ENCODE results near the gene CNN2.
A peak's percentile ranks its signal among the peaks of the same experiment; 100 is the strongest.
"Not testable (repeated sequence)": the region's sequence is repeated elsewhere in the genome, so short reads cannot be mapped to it uniquely, and the experiment has no call there.

The CNN2 gene

DNA sequence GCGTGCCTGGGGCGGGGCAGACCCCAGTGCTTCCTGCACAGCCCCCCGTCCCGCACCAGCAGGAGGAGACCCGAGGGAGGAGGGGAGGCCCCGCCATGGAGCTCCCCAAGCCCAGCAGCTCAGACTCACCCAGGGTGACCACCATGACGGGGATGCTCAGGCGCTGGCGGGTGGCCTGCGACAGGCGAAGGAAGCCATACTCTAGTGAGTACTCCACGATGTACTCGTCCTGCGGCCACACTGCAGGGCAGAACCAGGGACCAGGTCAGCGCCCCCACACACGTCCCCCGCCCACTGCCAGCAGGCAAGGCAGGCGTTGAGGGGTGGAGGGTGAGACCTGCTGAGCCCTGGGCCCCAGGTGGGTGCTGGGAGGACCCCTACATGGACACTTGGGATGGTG is 14.1 kb upstream of the CNN2 start:
- no peak for DNase-seq

- DNase-seq, result no peak
Measured at GRCh38 chr19:1013218-1013617, 13.2 kb upstream of the CNN2 start.

- no peak for DNase-seq
Measured at GRCh38 chr19:1014161-1015060, 12.0 kb upstream of the CNN2 start.

- no peak for DNase-seq
Measured at GRCh38 chr19:1015061-1015781, 11.2 kb upstream of the CNN2 start.

GRCh38 chr19:1015782-1016646 is 10.4 kb upstream of the CNN2 start:
- no peak for DNase-seq

GRCh38 chr19:1016647-1017114 is 9.7 kb upstream of the CNN2 start:
- peak; percentile 91 for DNase-seq

GRCh38 chr19:1017115-1017905 is 9.1 kb upstream of the CNN2 start:
- no peak for DNase-seq

DNA sequence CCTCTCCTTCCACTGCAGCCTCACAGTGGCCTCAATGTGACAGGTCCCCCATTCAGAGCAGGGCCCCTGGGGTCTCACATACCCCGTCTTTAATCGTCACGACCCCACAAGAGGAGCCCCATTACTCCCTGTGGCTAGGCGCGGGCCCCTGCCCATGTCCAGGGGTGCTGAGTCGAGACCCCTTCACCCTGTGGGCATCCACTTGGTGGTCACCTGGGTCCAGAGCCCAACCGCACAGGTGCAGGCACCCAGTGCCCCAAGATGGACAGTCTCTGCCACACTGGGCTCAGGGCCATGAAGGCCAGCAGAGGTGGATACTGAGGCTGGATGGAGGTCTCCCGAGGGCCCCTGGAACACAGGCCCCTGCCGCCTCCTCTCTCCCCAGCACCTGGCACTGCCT is 8.5 kb upstream of the CNN2 start:
- no peak for DNase-seq

GRCh38 chr19:1018393-1018792 is 8.0 kb upstream of the CNN2 start:
- no peak for DNase-seq

DNA sequence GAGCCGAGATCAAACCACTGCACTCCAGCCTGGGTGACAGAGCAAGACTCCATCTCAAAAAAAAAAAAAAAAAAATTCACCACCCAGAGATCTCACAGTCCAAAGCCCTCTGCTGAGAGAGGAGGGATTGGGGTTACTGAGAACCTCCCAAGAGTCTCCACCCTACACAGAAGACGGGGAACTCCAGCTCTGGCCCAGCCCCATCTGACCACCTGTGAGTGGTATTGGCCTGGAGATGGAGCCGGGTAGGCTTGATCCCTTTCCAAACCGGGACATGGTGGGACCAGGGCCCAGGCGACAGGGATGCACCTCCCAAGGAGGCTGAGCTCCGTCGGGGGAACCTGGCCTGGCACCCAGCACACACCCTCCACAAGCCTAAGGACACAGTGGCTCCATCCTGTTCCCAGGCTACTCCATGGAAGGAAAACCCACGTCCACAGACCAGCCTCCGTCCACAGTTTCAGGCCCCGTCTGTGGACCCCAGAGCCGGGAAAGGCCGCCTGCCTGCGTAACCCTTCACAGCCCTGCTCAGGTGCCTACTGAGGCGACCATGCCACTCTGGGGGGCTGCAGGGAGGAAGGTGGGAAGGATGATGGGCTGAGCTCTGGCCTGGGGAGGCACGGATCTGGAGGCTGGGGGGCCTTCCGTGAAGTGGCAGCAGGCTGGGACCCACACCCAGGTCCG is 7.3 kb upstream of the CNN2 start:
- no peak for DNase-seq

DNA sequence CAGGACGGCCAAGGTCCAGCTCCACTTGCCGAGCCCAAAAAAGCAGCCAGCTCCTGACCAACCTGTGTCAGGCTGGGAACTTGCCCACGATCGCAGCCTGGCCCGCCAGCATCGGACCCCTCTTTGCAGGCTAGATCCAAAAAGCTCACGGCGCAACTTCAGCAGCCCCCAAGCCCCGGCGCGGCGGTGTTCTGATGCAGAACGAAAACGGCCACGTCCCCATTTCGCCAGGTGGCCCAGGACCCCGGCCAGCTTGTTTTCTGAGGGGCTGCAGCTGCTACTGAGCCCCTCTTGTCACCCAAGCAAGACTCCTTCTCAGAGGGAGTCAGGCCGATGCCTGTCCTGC is 6.8 kb upstream of the CNN2 start:
- no peak for DNase-seq

GRCh38 chr19:1019980-1020867 is 6.2 kb upstream of the CNN2 start:
- no peak for DNase-seq

DNA sequence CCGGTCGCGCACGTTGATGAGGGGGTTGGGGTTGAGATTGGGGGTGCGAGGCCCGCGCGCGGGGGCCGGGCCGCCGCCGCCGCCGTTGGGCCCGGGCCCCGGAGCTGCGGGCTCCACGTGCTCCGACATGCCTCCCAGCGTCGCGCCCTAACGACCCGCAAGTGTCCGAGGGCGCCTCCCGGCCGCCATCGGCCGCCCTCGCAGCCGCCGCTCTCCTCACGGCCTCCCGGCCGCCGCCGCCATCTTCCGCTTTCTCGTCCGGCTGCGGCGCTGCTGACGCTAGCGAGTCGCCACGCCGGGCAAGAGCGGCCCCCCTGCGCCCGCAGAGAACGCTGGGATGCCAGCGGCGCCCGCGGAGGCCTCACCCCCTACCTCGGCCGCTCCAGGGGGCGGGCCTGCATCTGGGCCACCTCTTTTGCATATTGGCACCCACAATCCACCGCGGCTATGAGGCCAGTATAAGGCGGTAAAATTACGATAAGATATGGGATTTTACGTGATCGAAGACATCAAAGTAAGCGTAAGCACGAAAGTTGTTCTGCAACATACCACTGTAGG is 5.5 kb upstream of the CNN2 start, which contains the start of gene TMEM259:
Gene TMEM259 (minus strand): TSS at position 256 of the 558 bp plus-strand sequence. CDS start 127 bp downstream, at position 129.
- peak; percentile 97 for DNase-seq

- DNase-seq, result not testable (repeated sequence)
Measured at GRCh38 chr19:1023883-1024188, 2.6 kb upstream of the CNN2 start.

- DNase-seq, result not testable (repeated sequence)
Measured at GRCh38 chr19:1025080-1025479, 1.3 kb upstream of the CNN2 start.

- no peak for DNase-seq
Measured at GRCh38 chr19:1026783-1027649, 608 bp downstream of the CNN2 start.

DNA sequence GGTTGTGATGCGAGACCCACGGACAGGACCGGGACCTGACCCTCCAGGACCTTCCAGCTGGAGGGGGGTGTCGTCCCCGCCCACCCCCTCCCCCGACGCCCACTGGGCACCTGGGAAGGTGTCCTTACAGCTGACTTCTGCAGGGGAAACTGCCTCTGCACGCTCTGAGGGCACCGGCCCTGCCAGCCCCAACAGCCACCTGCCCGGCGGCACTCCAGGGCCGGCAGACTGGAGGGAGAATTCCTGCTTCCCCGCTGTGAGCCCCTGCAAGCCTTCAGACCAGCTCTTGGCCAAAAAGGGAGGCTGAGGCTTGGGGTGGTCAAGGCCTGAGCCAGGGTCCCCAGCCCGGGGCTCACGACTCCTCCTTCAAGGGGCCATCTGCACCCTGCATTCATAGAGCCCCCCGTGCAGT is 1.2 kb downstream of the CNN2 start:
- DNase-seq, result no peak

- DNase-seq, result peak; percentile 97
Measured at GRCh38 chr19:1028062-1028926, 1.9 kb downstream of the CNN2 start.

All from islet precursor cell (in vitro differentiated cells).